HCT116 (cell line): ENCODE measurements around the gene GHR. TPM values are rescaled to one million over a fixed set of nuclear protein-coding genes. Genes with fewer than 3 reads are reported as not detected.

Experiments used
- ATAC-seq: fragments of 200-7000 bp; cut with Tn5 transposase; 2 replicates; pipeline ENCODE4 v1.9.1; 2020; ENCODE audit warnings: mild to moderate bottlenecking, moderate library complexity
- BruUV-seq: library from RNA; stranded (reverse); fragments of 400-500 nt; replicated peaks from 2 replicates; lab custom pipeline; 2021; lab: Mats Ljungman, UMichigan
- CTCF ChIA-PET: fragments of 300-600 bp; sonication (Branson Sonifier 250); formaldehyde crosslinking; loops from one replicate; lab custom pipeline; 2021; ENCODE audit warnings: antibody characterized with exemption; lab: Charles Lee
- POLR2A ChIA-PET: fragments of 300-600, 350-600 bp; sonication (Branson Sonifier 250); formaldehyde crosslinking; loops from one replicate; lab custom pipeline; 2021; ENCODE audit warnings: antibody characterized with exemption; lab: Charles Lee
- RAD21 ChIA-PET, 2 experiments: fragments of 300-600 bp; sonication (Branson Sonifier 250); formaldehyde crosslinking; loops; one replicate each; lab custom pipeline; 2023; ENCODE audit warnings: low total read pairs in 2 of 2; ENCODE audit not compliant: uncharacterized antibody in 2 of 2, unreplicated experiment in 2 of 2, low non-redundant PET in 1 of 2; lab: Charles Lee
- DNase-seq: peaks from one replicate; pipeline ENCODE4 v3.0.0-alpha.2; 2010; ENCODE audit warnings: low read depth, low spot score
- H2AFZ ChIP-seq: fragments of 200-600 bp; shearing (Covaris generic), sonication (generic); 2 replicates; pipeline ENCODE4 v1.6.1; 2017; ENCODE audit warnings: low read depth, mixed run types, mixed read lengths, antibody characterized with exemption, low read length; ENCODE audit not compliant: poor library complexity, severe bottlenecking
- H3K27ac ChIP-seq: 2 replicates; pipeline ENCODE4 v1.5.1; 2012; ENCODE audit warnings: low read depth, low read length
- H3K27me3 ChIP-seq: fragments of 200-600 bp; sonication (generic); 2 replicates; pipeline ENCODE4 v1.6.1; 2016; ENCODE audit warnings: mixed run types, low read length, mixed read lengths; ENCODE audit not compliant: insufficient read depth
- H3K36me3 ChIP-seq, 2 experiments: fragments of 200-500 bp in 1 of 2; fragments of 200-600 bp in 1 of 2; sonication (Bioruptor generic) in 1 of 2; sonication (generic) in 1 of 2; 2 replicates each; pipeline versions ENCODE4 v1.5.1 to v1.6.1; 2014 to 2016; ENCODE audit warnings: low read length in 2 of 2, inconsistent platforms in 1 of 2, mixed read lengths in 1 of 2, mixed run types in 1 of 2; ENCODE audit not compliant: insufficient read depth in 2 of 2, control insufficient read depth in 1 of 2
- H3K4me1 ChIP-seq, 2 experiments: fragments of 200-600 bp in 1 of 2; sonication (generic) in 1 of 2; 2 replicates each; pipeline versions ENCODE4 v1.5.1 to v1.6.1; 2012 to 2017; ENCODE audit warnings: low read length in 2 of 2, inconsistent platforms in 1 of 2, mild to moderate bottlenecking in 1 of 2, mixed read lengths in 1 of 2, mixed run types in 1 of 2, moderate library complexity in 1 of 2; ENCODE audit not compliant: insufficient read depth in 2 of 2, control insufficient read depth in 1 of 2
- H3K4me2 ChIP-seq: fragments of 200-600 bp; sonication (generic); 2 replicates; pipeline ENCODE4 v1.6.1; 2017; ENCODE audit warnings: mixed run types, low read length, mixed read lengths
- H3K4me3 ChIP-seq, 2 experiments: fragments of 200-600 bp in 1 of 2; sonication (generic) in 1 of 2; replicated peaks in 1 of 2; 2 replicates each; pipeline ENCODE4 v1.5.1; 2011 to 2016; ENCODE audit warnings: low read length in 2 of 2, control low read depth in 1 of 2, low read depth in 1 of 2, mild to moderate bottlenecking in 1 of 2, mixed read lengths in 1 of 2, mixed run types in 1 of 2
- H3K79me2 ChIP-seq: fragments of 200-600 bp; sonication (generic); 2 replicates; pipeline ENCODE4 v1.6.1; 2017; ENCODE audit warnings: mild to moderate bottlenecking, mixed run types, low read length, moderate library complexity, mixed read lengths; ENCODE audit not compliant: insufficient read depth
- H3K9ac ChIP-seq: fragments of 200-600 bp; sonication (generic); 2 replicates; pipeline ENCODE4 v1.6.1; 2016; ENCODE audit warnings: low read length, mixed read lengths
- H3K9me2 ChIP-seq: fragments of 200-600 bp; sonication (generic), shearing (Covaris generic); 2 replicates; pipeline ENCODE4 v1.6.1; 2017; ENCODE audit warnings: mixed run types, mild to moderate bottlenecking, moderate library complexity; ENCODE audit not compliant: insufficient read depth
- H3K9me3 ChIP-seq, 2 experiments: fragments of 200-500 bp in 1 of 2; fragments of 200-600 bp in 1 of 2; sonication (Bioruptor generic) in 1 of 2; sonication (generic) in 1 of 2; 2 replicates each; pipeline ENCODE4 v1.6.1; 2014 to 2017; ENCODE audit warnings: low read length in 2 of 2, mixed read lengths in 2 of 2, inconsistent platforms in 1 of 2, low read depth in 1 of 2, mild to moderate bottlenecking in 1 of 2, mixed run types in 1 of 2, moderate library complexity in 1 of 2; ENCODE audit not compliant: control insufficient read depth in 1 of 2, insufficient read depth in 1 of 2
- H4K20me1 ChIP-seq: fragments of 200-600 bp; sonication (generic), shearing (Covaris generic); 2 replicates; pipeline ENCODE4 v1.6.1; 2017; ENCODE audit warnings: mixed run types, mild to moderate bottlenecking, moderate library complexity; ENCODE audit not compliant: insufficient read depth
- ATF3 ChIP-seq: IDR thresholded peaks from 2 replicates; pipeline ENCODE4 v1.6.1; 2012
- CBX3 ChIP-seq: IDR thresholded peaks from 2 replicates; pipeline ENCODE4 v1.6.1; 2012; ENCODE audit warnings: low read depth
- CTCF ChIP-seq, 3 experiments: fragments of 200-600 bp in 1 of 3; sonication (generic) in 1 of 3; IDR thresholded peaks in 2 of 3; conservative IDR thresholded peaks in 1 of 3; 2 replicates each; pipeline ENCODE4 v1.5.1; 2012 to 2017; ENCODE audit warnings: low read depth in 2 of 3, low read length in 2 of 3, antibody characterized with exemption in 1 of 3, borderline replicate concordance in 1 of 3, control low read depth in 1 of 3, mild to moderate bottlenecking in 1 of 3, mixed read lengths in 1 of 3, mixed run types in 1 of 3, moderate library complexity in 1 of 3; ENCODE audit not compliant: insufficient read depth in 1 of 3
- ELF1 ChIP-seq: IDR thresholded peaks from 2 replicates; pipeline ENCODE4 v1.6.1; 2012; ENCODE audit warnings: low read depth, borderline replicate concordance
- EZH2 ChIP-seq: fragments of 200-600 bp; sonication (generic); IDR thresholded peaks from 2 replicates; pipeline ENCODE4 v1.6.1; 2017; ENCODE audit warnings: antibody characterized with exemption, mixed run types
- EZH2phosphoT487 ChIP-seq: fragments of 200-600 bp; IDR thresholded peaks from 2 replicates; pipeline ENCODE4 v1.6.1; 2018; ENCODE audit warnings: antibody characterized with exemption, borderline replicate concordance
- FOSL1 ChIP-seq: IDR thresholded peaks from 2 replicates; pipeline ENCODE4 v1.6.1; 2012; ENCODE audit warnings: low read depth
- JUND ChIP-seq: IDR thresholded peaks from 2 replicates; pipeline ENCODE4 v1.6.1; 2012
- MAX ChIP-seq: IDR thresholded peaks from 2 replicates; pipeline ENCODE4 v1.6.1; 2012
- POLR2A ChIP-seq: IDR thresholded peaks from 2 replicates; pipeline ENCODE4 v1.7.0; 2011; ENCODE audit warnings: borderline replicate concordance; ENCODE audit not compliant: insufficient read depth, insufficient read length; ENCODE audit errors: extremely low read depth
- RAD21 ChIP-seq: IDR thresholded peaks from 2 replicates; pipeline ENCODE4 v1.6.1; 2012; ENCODE audit warnings: low read depth, mild to moderate bottlenecking
- REST ChIP-seq: IDR thresholded peaks from 2 replicates; pipeline ENCODE4 v1.6.1; 2012; ENCODE audit warnings: low read depth
- SP1 ChIP-seq: IDR thresholded peaks from 2 replicates; pipeline ENCODE4 v1.6.1; 2012; ENCODE audit warnings: low read depth
- TCF7L2 ChIP-seq: IDR thresholded peaks from 2 replicates; pipeline ENCODE4 v1.7.0; 2011; ENCODE audit warnings: borderline replicate concordance, inconsistent platforms; ENCODE audit not compliant: insufficient read depth, insufficient read length; ENCODE audit errors: extremely low read depth
- ZFX ChIP-seq: fragments of 450-650 bp; IDR thresholded peaks from 2 replicates; pipeline ENCODE4 v1.6.1; 2017
- intact Hi-C: fragments of 100-400 bp; cut with micrococcal nuclease; formaldehyde crosslinking; loops from 2 replicates; pipeline ENCODE4 v1.10.0; 2022
- total RNA-seq: library from RNA; stranded (reverse); gene quantifications from one replicate; pipeline ENCODE4 v1.2.1, GENCODE V29; 2021; ENCODE audit not compliant: unreplicated experiment

Gene GHR
- total RNA-seq, 1 experiment from 2014 or later = not detected

GRCh38 chr5:42611437-42611836 lies 188.2 kb downstream of the GHR start:
- H3K4me3 ChIP-seq = no peak overlapping the region
- H3K36me3 ChIP-seq = no peaks in the 10 kb centered on the region
- H4K20me1 ChIP-seq = no peaks in the 10 kb centered on the region
- ATAC-seq (no peak), DNase-seq (no peak)
- H3K4me2 ChIP-seq = no peak overlapping the region
- H2AFZ ChIP-seq = no peak overlapping the region
- ChIA-PET POLR2A (no interaction called here), CTCF (no interaction called here), RAD21 (no interaction called here)
- intact Hi-C loops = no loop called here
- H3K27me3 ChIP-seq = peaks cover 15% of the 10 kb centered on the region
- H3K9me3 ChIP-seq = no peaks in the 10 kb centered on the region
- BruUV-seq = no TSS peak
- no peaks in the 10 kb centered on the region for H3K9me2 ChIP-seq
- H3K79me2 ChIP-seq = no peaks in the 10 kb centered on the region
- H3K9ac ChIP-seq = no peak overlapping the region
- no peaks in the 10 kb centered on the region for H3K4me1 ChIP-seq
- TF ChIP-seq ZFX (no peak), MAX (no peak), RAD21 (no peak), POLR2A (no peak), EZH2 (no peak), ATF3 (no peak), TCF7L2 (no peak), JUND (no peak), EZH2phosphoT487 (no peak), FOSL1 (no peak), ELF1 (no peak), CBX3 (no peak), SP1 (no peak), CTCF (IDR thresholded peaks at IDR 0.05 in 2 of 3, conservative IDR thresholded peaks at IDR 0.05 in 1 of 3; ENCODE audit: borderline replicate concordance in 1 of 3, insufficient read depth in 1 of 3, low read depth in 2 of 3, low read length in 2 of 3) (no peak), REST (no peak)
- no peak overlapping the region for H3K27ac ChIP-seq
